Kidney (tissue), 14 donors: ENCODE data around the gene AKT3. TPM values are rescaled to one million over a fixed set of nuclear protein-coding genes. Genes with fewer than 3 reads are reported as not detected.

Experiments
- DNase-seq, 5 donors: peaks; one replicate each; pipeline ENCODE4 v3.0.0-alpha.2; 2013 to 2020
- FAIRE-seq: peaks from 2 replicates; lab custom pipeline; 2012; peaks lifted over from hg19 to GRCh38; lab: Jason Lieb, UNC
- H3K27ac ChIP-seq, 2 donors: one replicate each; pipeline ENCODE4 v1.7.0; 2013; ENCODE audit warnings: low read depth in 2 of 2, low read length in 2 of 2, inconsistent platforms in 1 of 2
- H3K27me3 ChIP-seq: one replicate; pipeline ENCODE4 v1.7.1; 2013; ENCODE audit warnings: low read length, inconsistent platforms; ENCODE audit not compliant: control insufficient read depth, insufficient read depth
- H3K36me3 ChIP-seq, 3 donors: one replicate each; pipeline versions ENCODE4 v1.7.0 to v1.7.1; 2013; ENCODE audit warnings: low read length in 3 of 3, control low read depth in 1 of 3, inconsistent platforms in 1 of 3; ENCODE audit not compliant: insufficient read depth in 3 of 3, control insufficient read depth in 2 of 3
- H3K4me1 ChIP-seq, 3 donors: one replicate each; pipeline versions ENCODE4 v1.7.0 to v1.7.1; 2013; ENCODE audit warnings: low read length in 3 of 3, inconsistent platforms in 1 of 3, low read depth in 1 of 3; ENCODE audit not compliant: control insufficient read depth in 2 of 3, insufficient read depth in 2 of 3
- H3K4me3 ChIP-seq, 3 donors: one replicate each; pipeline versions ENCODE4 v1.7.0 to v1.8.1; 2013; ENCODE audit warnings: low read length in 3 of 3, control low read depth in 1 of 3, inconsistent platforms in 1 of 3
- H3K9ac ChIP-seq, 3 donors: one replicate each; pipeline versions ENCODE4 v1.7.0 to v1.7.1; 2013; ENCODE audit warnings: low read length in 3 of 3, control low read depth in 1 of 3, inconsistent platforms in 1 of 3
- H3K9me3 ChIP-seq, 3 donors: one replicate each; pipeline versions ENCODE4 v1.7.0 to v1.7.1; 2013; ENCODE audit warnings: low read length in 3 of 3, control low read depth in 1 of 3, inconsistent platforms in 1 of 3; ENCODE audit not compliant: control insufficient read depth in 2 of 3, insufficient read depth in 1 of 3
- CTCF ChIP-seq: IDR thresholded peaks from 3 replicates; pipeline ENCODE4 v1.5.1; 2012; ENCODE audit warnings: mild to moderate bottlenecking, moderate library complexity, borderline replicate concordance; ENCODE audit not compliant: insufficient read depth; ENCODE audit errors: extremely low read depth
- intact Hi-C: fragments of 100-400 bp; cut with DNase I; formaldehyde crosslinking; loops from one replicate; pipeline ENCODE4 v1.11.1; 2022
- polyA plus RNA-seq: library from polyadenylated mRNA; stranded (reverse); fragments of 350-450 nt; fragmentation: Illumina TruSeq; extraction: RNeasy Lipid Tissue Mini Kit (QIAGEN cat#74804); gene quantifications from one replicate; pipeline ENCODE4 v1.2.3, GENCODE V29; 2014; ENCODE audit warnings: low read depth, low replicate concordance; ENCODE audit not compliant: insufficient read depth
- total RNA-seq: library from RNA; stranded (reverse); fragmentation: NEBNext Ultra II Directional; extraction: Animal tissue kit (Norgen Biotek cat#: 25700); gene quantifications from one replicate; pipeline ENCODE4 v1.2.1, GENCODE V29; 2021
- donor health status: control.
- donor health status: control.
- donor health status: control.
- donor health status: control.
- donor health status: control.
- donor health status: DM: yes; HTN: yes; CAD: no.
- donor health status: Normal renal cell carcinoma (clear cell type).

Gene AKT3
- total and polyA plus RNA-seq, 2 donors from 2014 or later = 9.5 to 81.6 TPM

- no peak for FAIRE-seq
Observed at GRCh38 chr1:243471026-243471685, 378.9 kb downstream of the AKT3 start.

DNA sequence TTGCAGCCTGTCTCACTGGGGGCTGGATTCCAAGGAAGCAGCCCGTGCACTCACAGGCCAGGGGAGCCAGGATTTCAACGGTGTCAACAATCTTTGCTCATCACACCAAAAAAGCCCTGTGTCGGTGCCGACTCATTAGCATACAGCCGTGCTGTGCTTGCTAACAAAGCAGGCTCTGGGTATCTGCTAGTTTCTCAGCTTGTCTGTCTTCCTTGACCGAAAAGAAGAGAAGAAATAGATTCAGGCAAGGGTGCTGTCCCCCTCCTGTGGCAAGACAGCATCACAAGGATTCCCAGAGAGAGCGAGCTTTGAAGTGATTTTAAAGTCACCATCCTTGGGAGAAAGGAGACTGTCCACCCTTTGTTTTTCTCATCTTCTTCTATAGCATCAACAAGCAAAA lies 379.5 kb downstream of the AKT3 start:
- Histone ChIP-seq H3K4me3 (no peak overlapping the region), H3K9ac (no peak overlapping the region), H3K9me3 (no peaks in the 10 kb centered on the region), H3K36me3 (no peaks in the 10 kb centered on the region), H3K27ac (no peak overlapping the region), H3K4me1 (no peaks in the 10 kb centered on the region), H3K27me3 (no peaks in the 10 kb centered on the region)
- TF ChIP-seq CTCF = no peak
- DNase-seq (no peak), FAIRE-seq (no peak)
- intact Hi-C loops = no loop called here

More at GRCh38 chr1:243471026-243471685, 378.9 kb downstream of the AKT3 start:
- Histone ChIP-seq H3K36me3 (no peaks in the 10 kb centered on the region), H3K9me3 (no peaks in the 10 kb centered on the region), H3K9ac (no peak overlapping the region), H3K4me3 (no peak overlapping the region), H3K27me3 (no peaks in the 10 kb centered on the region), H3K4me1 (no peaks in the 10 kb centered on the region), H3K27ac (no peak overlapping the region)
- no peak for DNase-seq
- intact Hi-C loops = no loop called here
- no peak for TF ChIP-seq CTCF

DNA sequence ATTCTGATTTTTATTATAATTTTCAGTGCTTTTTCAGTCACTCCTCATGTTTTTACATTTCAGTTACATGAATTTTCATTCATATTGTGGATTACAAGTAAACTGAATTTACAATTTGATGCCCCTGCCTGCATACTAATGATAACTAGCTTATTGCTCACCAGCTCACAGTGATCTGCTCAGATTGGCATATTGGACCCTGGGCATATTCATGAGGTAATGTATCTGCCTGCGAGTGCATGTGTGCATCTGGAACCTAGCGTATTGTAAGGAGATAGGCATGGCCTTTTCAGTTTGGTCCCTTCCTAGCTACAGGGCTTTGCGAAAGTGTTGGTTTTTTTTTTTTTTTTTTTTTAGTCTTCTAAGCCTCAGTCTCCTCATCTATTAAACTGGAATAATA lies 380.5 kb downstream of the AKT3 start:
- Histone ChIP-seq H3K36me3 (no peaks in the 10 kb centered on the region), H3K27me3 (no peaks in the 10 kb centered on the region), H3K9me3 (no peaks in the 10 kb centered on the region), H3K9ac (no peak overlapping the region), H3K4me3 (no peak overlapping the region), H3K4me1 (no peaks in the 10 kb centered on the region), H3K27ac (no peak overlapping the region)
- no peak for FAIRE-seq
- intact Hi-C loops = no loop called here
- TF ChIP-seq CTCF = no peak
- DNase-seq = no peak

DNA sequence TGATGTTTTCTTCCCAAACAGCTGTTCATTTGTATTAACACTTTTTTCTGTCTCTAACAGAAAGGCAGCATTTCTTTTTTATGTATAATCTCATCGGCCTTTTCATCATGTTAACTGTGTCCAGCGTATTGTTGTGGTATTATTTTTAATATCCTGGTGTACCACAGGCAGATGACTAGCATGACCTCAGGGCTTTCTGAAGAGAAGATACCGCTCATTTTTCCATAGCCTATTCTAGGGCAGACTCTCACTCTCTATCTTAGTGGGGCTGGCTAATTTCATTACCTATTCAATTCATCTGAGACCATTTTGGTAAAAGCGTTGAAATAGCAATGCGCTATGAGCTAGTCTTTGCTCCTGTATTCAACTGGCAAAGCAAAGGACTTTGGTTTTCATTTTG lies 384.3 kb downstream of the AKT3 start:
- intact Hi-C loops = no loop called here
- Histone ChIP-seq H3K9me3 (no peaks in the 10 kb centered on the region), H3K9ac (no peak overlapping the region), H3K4me1 (no peaks in the 10 kb centered on the region), H3K27ac (no peak overlapping the region), H3K27me3 (no peaks in the 10 kb centered on the region), H3K36me3 (no peaks in the 10 kb centered on the region), H3K4me3 (no peak overlapping the region)
- FAIRE-seq = no peak
- DNase-seq = no peak
- TF ChIP-seq CTCF = no peak
